ENCODE measurements around the gene NADK2.

Gene NADK2

DNA sequence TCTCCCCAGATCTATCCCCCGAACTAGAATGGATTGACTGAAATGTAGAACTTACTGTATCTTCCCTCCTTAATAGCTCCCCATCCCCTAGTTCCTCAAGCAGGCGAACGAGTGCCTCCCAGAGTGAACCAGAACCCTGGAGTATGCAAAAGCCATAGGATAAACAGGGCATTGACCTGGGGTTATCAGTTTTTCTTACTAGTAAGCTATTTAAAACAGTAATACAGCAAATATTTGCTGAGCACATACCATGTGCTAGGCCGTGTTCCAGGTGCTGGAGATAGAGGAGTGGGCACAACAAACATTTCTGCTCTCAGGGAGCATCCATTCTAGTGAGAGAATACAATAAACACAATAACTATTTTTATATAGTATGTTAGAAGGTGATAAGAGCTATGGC is 88.0 kb downstream of the NADK2 start:
- DNase-seq (ENCODE audit: low read depth) = no peak
- H3K4me3 ChIP-seq (ENCODE audit: low read length) = peak overlapping the region; percentile 87

DNA sequence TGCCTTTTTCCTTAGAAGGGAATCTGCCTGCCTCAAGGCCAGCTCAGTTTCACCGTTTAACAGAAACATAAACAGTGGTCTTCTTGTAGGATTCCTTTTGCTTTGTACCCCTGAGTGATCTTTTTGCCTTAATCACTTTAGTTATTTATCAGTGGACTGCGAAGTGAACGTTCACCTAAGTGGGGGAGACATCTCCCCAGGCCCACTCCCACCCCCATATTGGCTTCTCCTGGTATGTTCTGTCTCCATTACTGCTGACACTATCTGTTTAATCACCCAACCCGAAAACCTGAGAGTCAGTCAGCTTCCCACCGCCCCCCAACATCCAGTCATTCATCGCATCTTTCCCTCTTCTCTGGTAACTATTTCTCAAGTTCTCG is 88.4 kb downstream of the NADK2 start:
- DNase-seq (ENCODE audit: low read depth) = no peak
- peak overlapping the region; percentile 87 for H3K4me3 ChIP-seq (ENCODE audit: low read length)
- TF ChIP-seq, protein P1, sequence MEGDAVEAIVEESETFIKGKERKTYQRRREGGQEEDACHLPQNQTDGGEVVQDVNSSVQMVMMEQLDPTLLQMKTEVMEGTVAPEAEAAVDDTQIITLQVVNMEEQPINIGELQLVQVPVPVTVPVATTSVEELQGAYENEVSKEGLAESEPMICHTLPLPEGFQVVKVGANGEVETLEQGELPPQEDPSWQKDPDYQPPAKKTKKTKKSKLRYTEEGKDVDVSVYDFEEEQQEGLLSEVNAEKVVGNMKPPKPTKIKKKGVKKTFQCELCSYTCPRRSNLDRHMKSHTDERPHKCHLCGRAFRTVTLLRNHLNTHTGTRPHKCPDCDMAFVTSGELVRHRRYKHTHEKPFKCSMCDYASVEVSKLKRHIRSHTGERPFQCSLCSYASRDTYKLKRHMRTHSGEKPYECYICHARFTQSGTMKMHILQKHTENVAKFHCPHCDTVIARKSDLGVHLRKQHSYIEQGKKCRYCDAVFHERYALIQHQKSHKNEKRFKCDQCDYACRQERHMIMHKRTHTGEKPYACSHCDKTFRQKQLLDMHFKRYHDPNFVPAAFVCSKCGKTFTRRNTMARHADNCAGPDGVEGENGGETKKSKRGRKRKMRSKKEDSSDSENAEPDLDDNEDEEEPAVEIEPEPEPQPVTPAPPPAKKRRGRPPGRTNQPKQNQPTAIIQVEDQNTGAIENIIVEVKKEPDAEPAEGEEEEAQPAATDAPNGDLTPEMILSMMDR (conservative IDR thresholded peaks at IDR 0.05; ENCODE audit: low read length) = no peak

More for the DNA sequence above, 88.0 kb downstream of the NADK2 start:
- TF ChIP-seq, protein P1 (conservative IDR thresholded peaks at IDR 0.05; ENCODE audit: low read length) = no peak

DNA sequence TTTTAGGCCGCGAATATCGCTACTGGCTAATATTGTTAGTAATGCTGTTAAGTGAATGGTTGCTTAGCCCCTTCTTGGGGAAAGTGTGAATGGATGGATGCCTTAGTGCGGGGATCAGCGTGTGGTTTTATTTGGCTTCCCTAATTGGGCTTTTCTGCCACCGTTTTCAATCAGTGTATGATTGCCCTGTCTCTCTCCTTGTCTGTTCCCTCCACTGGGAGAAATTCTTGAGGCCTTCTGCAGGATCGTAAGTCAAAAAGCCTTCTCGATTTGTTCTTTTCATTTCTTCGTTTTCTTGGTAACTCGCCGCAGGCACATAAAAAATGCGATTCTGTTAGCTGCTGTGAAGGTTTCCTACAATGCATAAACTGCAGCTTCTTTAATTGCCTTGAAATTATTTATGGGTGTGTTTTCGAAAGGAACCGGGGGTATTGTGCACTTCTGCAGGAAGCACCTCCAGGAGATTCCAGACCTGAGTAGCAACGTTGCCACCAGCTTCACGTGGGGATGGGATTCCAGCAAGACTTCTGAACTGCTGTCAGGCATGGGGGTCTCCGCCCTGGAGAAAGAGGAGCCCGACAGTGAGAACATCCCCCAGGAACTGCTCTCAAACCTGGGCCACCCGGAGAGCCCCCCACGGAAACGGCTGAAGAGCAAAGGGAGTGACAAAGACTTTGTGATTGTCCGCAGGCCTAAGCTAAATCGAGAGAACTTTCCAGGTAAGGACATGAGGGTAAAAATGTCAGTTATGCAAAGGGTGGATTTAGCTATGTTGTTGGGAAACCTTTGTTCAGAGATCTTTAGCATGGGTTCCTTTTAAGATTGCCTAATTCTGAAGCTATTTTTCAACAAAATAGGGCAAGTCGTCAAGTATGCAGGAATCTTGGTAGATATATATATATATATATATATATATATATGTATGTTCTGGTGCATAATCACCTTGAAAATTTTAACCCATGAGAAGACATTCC is 89.1 kb downstream of the NADK2 start:
- peak; percentile 52 for DNase-seq (ENCODE audit: low read depth)

DNA sequence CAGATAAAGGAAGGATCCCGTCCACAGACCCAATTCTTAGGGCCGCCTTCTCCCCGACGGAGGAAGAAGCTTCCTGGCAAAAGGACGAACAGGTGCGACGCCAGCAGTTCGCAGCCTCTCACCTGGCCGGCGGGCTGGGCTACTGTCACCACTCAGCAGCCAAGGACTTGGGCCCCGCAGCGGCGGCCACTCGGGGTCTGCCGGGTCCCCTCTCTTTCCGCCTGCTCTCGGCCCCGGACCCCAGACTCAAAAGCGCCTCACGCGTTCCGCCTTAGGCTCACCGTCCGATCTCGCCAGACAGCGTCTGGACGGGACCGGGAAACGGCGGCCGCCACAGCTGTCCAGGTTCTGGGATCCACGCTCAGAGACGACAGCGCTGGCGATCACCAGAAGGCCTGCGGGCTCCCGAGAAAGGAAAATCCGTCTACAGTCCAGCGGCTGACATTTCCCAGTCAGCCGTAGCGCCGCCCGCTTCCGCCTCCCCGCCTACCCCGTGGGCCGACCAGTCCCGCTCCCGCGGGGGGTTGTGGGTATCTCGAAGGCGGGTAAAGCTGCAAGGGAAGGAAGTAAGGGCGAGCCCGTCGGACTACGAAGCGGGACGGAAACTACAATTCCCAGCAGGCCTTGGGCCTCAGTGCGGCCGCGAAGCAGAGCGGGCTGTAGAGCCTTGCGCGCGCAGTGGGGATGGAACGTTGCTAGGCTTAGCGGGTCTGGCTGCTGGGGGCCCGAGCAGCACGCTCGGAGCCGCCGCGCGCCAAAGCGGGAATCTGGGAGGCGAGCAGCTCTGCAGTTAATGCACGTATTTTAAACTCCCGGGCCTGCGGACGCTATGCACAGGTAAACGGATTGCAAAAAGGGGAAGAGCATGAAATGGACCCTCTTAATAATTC is 90.0 kb downstream of the NADK2 start, which contains the start of the genes LMBRD2 and SKP2:
Gene LMBRD2 (minus strand): TSS at position 454 of the 890 bp plus-strand sequence. CDS start 8,538 bp downstream, outside the sequence.
Gene SKP2 (plus strand): TSS at position 678 of the 890 bp plus-strand sequence. CDS start 152 bp downstream, at position 830.
- peak; percentile 97 for DNase-seq (ENCODE audit: low read depth)
- TF ChIP-seq, protein P1 (conservative IDR thresholded peaks at IDR 0.05; ENCODE audit: low read length) = no peak
- H3K4me3 ChIP-seq (ENCODE audit: low read length) = peak within 1 kb of the TSS; percentile 87

More for the DNA sequence above, 89.1 kb downstream of the NADK2 start:
- peak overlapping the region; percentile 87 for H3K4me3 ChIP-seq (ENCODE audit: low read length)
- TF ChIP-seq, protein P1 (conservative IDR thresholded peaks at IDR 0.05; ENCODE audit: low read length) = no peak

DNA sequence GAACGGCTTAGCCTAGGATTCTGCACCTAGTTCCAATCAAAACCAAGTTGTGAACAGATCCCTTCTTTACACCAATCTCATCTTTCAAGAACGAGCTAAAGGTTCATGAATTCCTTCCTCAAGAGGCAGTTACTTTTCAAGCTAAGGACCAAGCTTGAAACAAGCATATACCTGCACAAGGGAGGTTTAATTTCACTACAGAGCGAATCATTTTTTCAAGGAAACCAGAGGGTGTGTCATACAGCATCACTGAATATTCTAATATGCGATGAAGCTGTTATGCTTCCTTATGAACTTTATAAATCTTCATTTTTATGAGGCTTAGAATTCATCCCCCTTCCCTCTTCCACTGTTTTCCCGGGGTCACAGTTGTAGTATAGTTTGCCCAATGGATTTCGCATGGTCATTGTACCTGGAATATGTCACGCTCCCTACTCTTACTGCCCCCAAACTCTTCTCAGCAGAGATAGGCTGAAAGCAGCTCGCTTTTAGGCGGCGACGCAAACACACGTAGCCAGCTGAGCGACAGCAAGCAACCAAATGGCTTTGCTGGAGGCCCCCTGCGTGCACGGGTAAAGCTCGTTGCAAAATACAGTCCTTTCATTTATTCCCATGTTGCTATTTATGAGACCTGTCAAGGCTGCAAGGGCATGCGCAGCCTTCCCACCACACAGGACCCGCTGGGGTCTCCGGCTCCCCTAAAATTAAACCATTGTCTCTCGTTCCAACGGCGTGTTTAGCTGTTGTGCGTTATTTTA is 90.9 kb downstream of the NADK2 start:
- TF ChIP-seq, protein P1 (conservative IDR thresholded peaks at IDR 0.05; ENCODE audit: low read length) = no peak
- DNase-seq (ENCODE audit: low read depth) = peak; percentile 45
- H3K4me3 ChIP-seq (ENCODE audit: low read length) = peak overlapping the region; percentile 87

DNA sequence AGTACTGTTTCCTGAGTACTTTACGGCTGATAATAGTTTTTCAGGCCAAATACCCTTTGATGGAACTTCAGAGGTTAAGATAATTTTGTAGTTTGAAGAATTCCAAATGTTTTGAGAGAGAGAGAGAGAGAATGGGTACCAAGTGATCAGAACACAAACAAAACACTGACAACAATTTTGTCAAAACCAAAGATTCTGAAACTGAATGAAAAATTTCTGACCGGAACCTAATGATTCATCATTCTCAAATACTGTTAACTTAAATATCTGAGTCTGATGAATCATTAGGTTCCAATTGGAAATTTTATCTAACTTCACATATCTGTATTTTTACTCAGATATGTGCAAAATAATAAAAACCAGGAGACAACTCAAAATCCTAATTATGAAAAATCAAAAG is 94.0 kb downstream of the NADK2 start:
- no peak overlapping the region for H3K4me3 ChIP-seq (ENCODE audit: low read length)
- DNase-seq (ENCODE audit: low read depth) = no peak
- TF ChIP-seq, protein P1 (conservative IDR thresholded peaks at IDR 0.05; ENCODE audit: low read length) = no peak
